Upper lobe of left lung (tissue), 4 donors: ENCODE data around the gene MYT1.

Source experiments
- EP300 ChIP-seq, 4 donors: sonication (generic); formaldehyde crosslinking; IDR thresholded peaks; one replicate each; pipeline ENCODE4 v1.5.1; 2017; ENCODE audit warnings: antibody characterized with exemption in 4 of 4, control low read depth in 2 of 4
- POLR2AphosphoS5 ChIP-seq, 2 donors: sonication (generic); formaldehyde crosslinking; IDR thresholded peaks; one replicate each; pipeline ENCODE4 v1.5.1; 2017; ENCODE audit warnings: antibody characterized with exemption in 2 of 2
- TF ChIP-seq, protein P1 (sequence below), 6 experiments: fragments of 450-650 bp in 4 of 6; fragments of 200-600 bp in 2 of 6; sonication (generic) in 2 of 6; IDR thresholded peaks; one replicate each; pipeline ENCODE4 v1.5.1; 2016 to 2019; ENCODE audit warnings: antibody characterized with exemption in 6 of 6

DNA sequence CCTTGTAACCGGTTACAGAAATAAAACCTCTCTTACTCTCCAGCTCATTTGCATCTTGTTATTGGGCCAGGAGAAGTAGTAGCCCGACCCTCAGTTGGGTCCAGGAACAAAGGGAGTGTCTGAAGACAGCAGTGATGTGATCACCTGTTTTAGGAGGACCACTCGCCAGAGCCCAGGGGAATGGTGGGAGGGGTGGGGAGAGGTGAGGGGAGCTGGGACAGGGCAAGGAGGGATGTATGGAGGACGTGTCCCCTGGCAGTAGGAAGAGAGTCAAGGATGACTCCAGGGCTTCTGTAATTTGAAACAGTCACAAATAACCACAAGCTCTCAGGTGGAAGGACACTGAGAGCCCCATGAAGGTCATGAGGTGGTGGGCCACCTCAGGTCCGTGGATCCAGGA is 89.9 kb downstream of the MYT1 start:
- TF ChIP-seq EP300 (IDR thresholded peaks at IDR 0.05) (no peak), POLR2AphosphoS5 (IDR thresholded peaks at IDR 0.05) (no peak)
- TF ChIP-seq, protein P1, sequence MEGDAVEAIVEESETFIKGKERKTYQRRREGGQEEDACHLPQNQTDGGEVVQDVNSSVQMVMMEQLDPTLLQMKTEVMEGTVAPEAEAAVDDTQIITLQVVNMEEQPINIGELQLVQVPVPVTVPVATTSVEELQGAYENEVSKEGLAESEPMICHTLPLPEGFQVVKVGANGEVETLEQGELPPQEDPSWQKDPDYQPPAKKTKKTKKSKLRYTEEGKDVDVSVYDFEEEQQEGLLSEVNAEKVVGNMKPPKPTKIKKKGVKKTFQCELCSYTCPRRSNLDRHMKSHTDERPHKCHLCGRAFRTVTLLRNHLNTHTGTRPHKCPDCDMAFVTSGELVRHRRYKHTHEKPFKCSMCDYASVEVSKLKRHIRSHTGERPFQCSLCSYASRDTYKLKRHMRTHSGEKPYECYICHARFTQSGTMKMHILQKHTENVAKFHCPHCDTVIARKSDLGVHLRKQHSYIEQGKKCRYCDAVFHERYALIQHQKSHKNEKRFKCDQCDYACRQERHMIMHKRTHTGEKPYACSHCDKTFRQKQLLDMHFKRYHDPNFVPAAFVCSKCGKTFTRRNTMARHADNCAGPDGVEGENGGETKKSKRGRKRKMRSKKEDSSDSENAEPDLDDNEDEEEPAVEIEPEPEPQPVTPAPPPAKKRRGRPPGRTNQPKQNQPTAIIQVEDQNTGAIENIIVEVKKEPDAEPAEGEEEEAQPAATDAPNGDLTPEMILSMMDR (IDR thresholded peaks at IDR 0.05): no peak
